Stimulated activated CD4-positive, alpha-beta T cell treated with anti-CD3 and anti-CD28 coated beads, Interleukin-12 subunit alpha, Interleukin-12 subunit beta, amount 100 ng/mL, for 24 hours (primary cell): ENCODE data around the gene EFS.

ENCODE experiments used
- DNase-seq, 2 experiments: peaks; one replicate each; pipeline ENCODE4 v3.0.0-alpha.2; 2020; ENCODE audit warnings: low read depth in 2 of 2

The EFS gene

GRCh38 chr14:23358042-23358441 is 6.9 kb downstream of the EFS start:
- DNase-seq, result no peak

GRCh38 chr14:23357261-23357660 is 7.7 kb downstream of the EFS start:
- DNase-seq, result no peak

- DNase-seq, result no peak
These were observed 8.3 kb downstream of the EFS start for GRCh38 chr14:23356662-23357061.

GRCh38 chr14:23355871-23356435 is 9.0 kb downstream of the EFS start:
- no peak for DNase-seq

GRCh38 chr14:23354990-23355389 is 10.0 kb downstream of the EFS start:
- no peak for DNase-seq

GRCh38 chr14:23353433-23353780 is 11.6 kb downstream of the EFS start:
- no peak for DNase-seq

GRCh38 chr14:23352506-23353432 is 12.2 kb downstream of the EFS start, which contains the start of gene SLC22A17:
Gene SLC22A17 (minus strand): TSS chr14:23352887.
- DNase-seq, result peak; percentile 26 to 51

GRCh38 chr14:23351681-23352505 is 13.1 kb downstream of the EFS start:
- DNase-seq, result no peak

GRCh38 chr14:23349156-23349845 is 15.7 kb downstream of the EFS start:
- DNase-seq, result no peak

- no peak for DNase-seq
These were observed 16.7 kb downstream of the EFS start for GRCh38 chr14:23348297-23348655.

GRCh38 chr14:23347406-23348296 is 17.3 kb downstream of the EFS start:
- no peak for DNase-seq

- DNase-seq, result no peak
These were observed 18.1 kb downstream of the EFS start for GRCh38 chr14:23346693-23347405.

- no peak for DNase-seq
These were observed 18.8 kb downstream of the EFS start for GRCh38 chr14:23345987-23346692.

GRCh38 chr14:23344481-23344880 is 20.5 kb downstream of the EFS start:
- no peak for DNase-seq

- DNase-seq, result no peak
These were observed 25.3 kb downstream of the EFS start for GRCh38 chr14:23339506-23340268.

- no peak for DNase-seq
These were observed 29.3 kb downstream of the EFS start for GRCh38 chr14:23335623-23336022.

GRCh38 chr14:23327947-23328744 is 36.8 kb downstream of the EFS start:
- peak; percentile 36 to 57 for DNase-seq
